Body of pancreas (tissue), 4 donors: ENCODE data around the gene ATP6V1B1.

Source experiments
- CTCF ChIP-seq, 7 experiments: fragments of 450-650 bp in 4 of 7; fragments of 200-600 bp in 3 of 7; sonication (generic) in 3 of 7; IDR thresholded peaks; one replicate each; pipeline ENCODE4 v1.5.1; 2016 to 2019; ENCODE audit warnings: antibody characterized with exemption in 7 of 7
- POLR2A ChIP-seq, 3 donors: fragments of 450-650 bp; IDR thresholded peaks; one replicate each; pipeline ENCODE4 v1.6.1; 2016; ENCODE audit warnings: antibody characterized with exemption in 3 of 3, mild to moderate bottlenecking in 2 of 3

- TF ChIP-seq POLR2A (IDR thresholded peaks at IDR 0.05), result no peak
- TF ChIP-seq CTCF (IDR thresholded peaks at IDR 0.05), result peak; percentile 55 to 77 (median 65)
Measured at GRCh38 chr2:70964596-70965386, 29.1 kb downstream of the ATP6V1B1 start.
